Measurements from ENCODE around the gene SCYL1. TPM values are rescaled to one million over a fixed set of nuclear protein-coding genes. Genes with fewer than 3 reads are reported as not detected.
A peak's percentile ranks its signal among the peaks of the same experiment; 100 is the strongest.

The SCYL1 gene
- total and polyA plus RNA-seq, 3 experiments from 2014 or later: 42.1 to 88.5 (median 85.1) TPM

DNA sequence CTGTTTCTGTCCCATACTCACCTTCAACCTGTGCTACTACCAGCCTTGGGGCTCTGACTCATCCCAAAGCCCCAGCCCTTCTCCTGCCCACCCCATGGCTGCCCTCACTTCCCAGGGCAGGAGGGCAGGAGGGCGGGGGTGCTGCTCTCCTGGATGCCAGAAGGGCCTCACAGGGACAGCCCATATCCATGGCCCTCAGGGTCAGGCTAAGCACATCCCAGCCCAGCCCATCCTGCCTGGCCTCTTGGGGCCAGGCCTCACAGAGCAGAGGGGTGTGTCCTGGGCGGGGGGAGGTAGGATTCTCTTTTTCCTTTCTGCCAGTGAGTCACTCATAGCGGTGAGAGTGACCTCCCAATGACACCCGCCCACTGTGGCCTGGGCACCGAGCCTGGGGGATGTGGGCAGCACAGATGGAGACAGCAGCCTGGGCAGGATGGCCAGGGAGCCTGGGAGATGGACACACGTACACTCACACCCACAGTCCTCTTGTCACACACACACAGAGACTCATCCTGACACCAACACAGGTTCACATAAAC, 30.9 kb downstream of the SCYL1 start:
- no peak for DNase-seq
- CTCF ChIA-PET: interaction anchor here (0.7 to 2.0 kb wide), 4 partner anchors 9 to 32 kb away, joined by 3 to 14 read pairs (median 5); no protein-coding TSS in a partner anchor

DNA sequence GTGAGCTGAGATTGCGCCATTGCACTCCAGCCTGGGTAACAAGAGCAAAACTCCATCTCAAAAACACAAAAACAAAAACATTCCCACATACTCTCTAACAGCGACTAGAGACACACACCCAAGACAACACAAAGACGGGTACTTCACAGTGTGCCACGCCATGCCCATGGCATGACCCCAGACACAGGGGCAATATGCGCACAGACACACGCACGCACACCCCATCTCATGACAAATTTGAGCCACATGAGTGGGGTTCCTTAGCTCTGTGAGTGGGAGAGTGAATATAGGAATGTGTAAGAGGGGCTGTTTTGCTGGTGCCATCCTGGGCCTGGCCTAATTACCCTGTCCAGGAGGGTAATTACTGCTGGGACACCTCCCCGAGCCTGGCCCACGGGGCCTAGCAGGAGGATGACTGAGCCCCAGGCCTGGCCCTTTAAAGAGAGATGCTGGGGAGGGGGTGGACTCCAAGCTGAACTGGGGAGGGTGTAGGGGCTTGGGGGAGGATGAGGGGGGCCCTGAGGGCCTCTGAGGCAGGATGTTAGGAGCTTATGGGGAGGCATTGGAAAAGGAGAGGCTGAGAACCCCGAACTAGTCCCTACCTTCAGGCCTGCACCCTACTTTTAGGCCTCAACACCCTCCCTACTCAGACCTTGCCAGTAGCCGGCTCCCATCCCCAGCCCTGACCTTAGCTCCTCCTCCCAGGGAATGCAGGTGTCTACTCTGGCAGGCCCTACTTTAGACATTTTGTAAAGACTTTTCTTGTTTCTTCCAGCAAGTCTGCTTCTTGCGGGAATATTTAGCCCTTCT, 31.8 kb downstream of the SCYL1 start:
- Mint-ChIP-seq H3K9me3 (no peaks in the 10 kb centered on the region), H3K4me1 (peaks cover 49 to 73% (median 50%) of the 10 kb centered on the region in 3 donors), H3K4me3 (peak overlapping the region; percentile 80 to 94 (median 91)), H3K36me3 (peaks cover 0 to 7% (median 5%) of the 10 kb centered on the region in 3 donors), H3K27ac (peak overlapping the region; percentile 84 to 98 (median 93)), H3K27me3 (peaks cover 0 to 2% of the 10 kb centered on the region in 2 donors)
- ChIA-PET CTCF (interaction anchor here (0.6 to 2.0 kb wide), 5 partner anchors 9 to 31 kb away, joined by 3 to 14 read pairs (median 4); partner anchors contain the start of gene ZNRD2), POLR2A (interaction anchor here (0.6 to 1.2 kb wide), 5 partner anchors 8 to 530 kb away, joined by 3 to 6 read pairs (median 3); no protein-coding TSS in a partner anchor)
- Histone ChIP-seq H3K4me3 (ENCODE audit: low read length) (peak overlapping the region; percentile 53), H3K27me3 (ENCODE audit: insufficient read depth, low read length, poor library complexity, severe bottlenecking) (no peaks in the 10 kb centered on the region), H3K27ac (ENCODE audit: low read depth, low read length) (peak overlapping the region; percentile 31), H3K9me3 (ENCODE audit: low read length) (no peaks in the 10 kb centered on the region), H3K36me3 (ENCODE audit: insufficient read depth, low read length) (no peaks in the 10 kb centered on the region), H3K4me1 (ENCODE audit: insufficient read depth, low read length) (peaks cover 73% of the 10 kb centered on the region)
- no peak for DNase-seq

More for the DNA sequence above, 30.9 kb downstream of the SCYL1 start:
- Mint-ChIP-seq H3K27ac (peak overlapping the region; percentile 61 to 98 (median 87)), H3K36me3 (peaks cover 0 to 11% (median 9%) of the 10 kb centered on the region in 3 donors), H3K4me3 (peak overlapping the region in 5 of 7 donors; percentile 23 to 92 (median 87)), H3K4me1 (peaks cover 54 to 76% (median 55%) of the 10 kb centered on the region in 3 donors), H3K9me3 (no peaks in the 10 kb centered on the region), H3K27me3 (peaks cover 0 to 2% of the 10 kb centered on the region in 2 donors)
- no peaks in the 10 kb centered on the region for H3K27me3 ChIP-seq (ENCODE audit: insufficient read depth, low read length, poor library complexity, severe bottlenecking)
- peak overlapping the region; percentile 8 for H3K4me3 ChIP-seq (ENCODE audit: low read length)
- no peaks in the 10 kb centered on the region for H3K36me3 ChIP-seq (ENCODE audit: insufficient read depth, low read length)
- H3K9me3 ChIP-seq (ENCODE audit: low read length): no peaks in the 10 kb centered on the region
- no peak overlapping the region for H3K27ac ChIP-seq (ENCODE audit: low read depth, low read length)
- peaks cover 77% of the 10 kb centered on the region for H3K4me1 ChIP-seq (ENCODE audit: insufficient read depth, low read length)
- POLR2A ChIA-PET: interaction anchor here (1.5 kb wide), 1 partner anchor 10 kb away, joined by 17 read pairs; no protein-coding TSS in a partner anchor

DNA sequence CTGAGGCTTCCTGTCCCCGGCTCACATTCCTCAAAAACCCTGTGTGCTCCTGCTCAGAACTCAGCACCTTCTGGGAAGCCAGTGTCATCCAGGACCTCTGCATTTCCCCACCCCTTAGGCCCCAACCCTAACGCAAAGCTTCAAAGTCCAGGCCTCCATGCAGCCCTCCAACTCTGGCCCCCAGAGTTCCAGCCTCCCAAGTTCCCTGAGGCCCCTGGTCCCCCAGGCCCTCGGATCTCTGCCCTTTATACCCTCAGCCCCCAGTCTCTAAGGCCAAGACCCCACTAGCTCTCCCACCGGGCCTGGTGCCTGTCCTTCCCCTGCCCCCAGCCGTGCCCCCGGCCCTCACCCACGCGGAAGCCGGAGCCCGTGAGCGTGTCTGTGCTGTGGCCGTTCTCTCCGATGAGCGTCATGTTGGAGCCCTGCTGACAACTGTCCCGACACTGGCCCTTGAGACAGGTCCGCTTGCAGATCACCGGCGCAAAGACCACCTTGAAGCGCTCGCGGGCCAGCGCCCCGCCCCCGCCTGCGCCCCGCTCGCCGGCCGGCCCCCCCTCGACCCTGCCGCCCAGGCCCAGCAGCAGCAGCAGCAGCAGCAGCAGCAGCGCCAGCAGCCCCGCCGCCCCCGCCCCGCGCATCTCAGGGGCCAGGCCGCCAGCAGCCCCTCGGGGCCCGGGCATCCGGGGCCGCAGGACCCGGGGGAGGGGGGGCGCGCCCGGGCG, 32.6 kb downstream of the SCYL1 start:
- Histone ChIP-seq H3K4me3 (ENCODE audit: low read length) (peak overlapping the region; percentile 53), H3K36me3 (ENCODE audit: insufficient read depth, low read length) (no peaks in the 10 kb centered on the region), H3K27ac (ENCODE audit: low read depth, low read length) (peak overlapping the region; percentile 31), H3K4me1 (ENCODE audit: insufficient read depth, low read length) (peaks cover 65% of the 10 kb centered on the region), H3K27me3 (ENCODE audit: insufficient read depth, low read length, poor library complexity, severe bottlenecking) (no peaks in the 10 kb centered on the region), H3K9me3 (ENCODE audit: low read length) (no peaks in the 10 kb centered on the region)
- H3K9me3 Mint-ChIP-seq: no peaks in the 10 kb centered on the region
- H3K36me3 Mint-ChIP-seq: peaks cover 0 to 2% (median 1%) of the 10 kb centered on the region in 3 donors
- POLR2A ChIA-PET: interaction anchor here (0.6 to 1.2 kb wide), 4 partner anchors 9 to 531 kb away, joined by 3 to 6 read pairs (median 4); no protein-coding TSS in a partner anchor
- CTCF ChIA-PET: interaction anchor here (1.3 to 2.0 kb wide), 3 partner anchors 8 to 16 kb away, joined by 4 to 14 read pairs (median 7); partner anchors contain the start of gene ZNRD2
- peak overlapping the region; percentile 84 to 97 (median 93) for H3K27ac Mint-ChIP-seq
- peaks cover 0 to 3% of the 10 kb centered on the region in 2 donors for H3K27me3 Mint-ChIP-seq
- peak overlapping the region; percentile 80 to 94 (median 91) for H3K4me3 Mint-ChIP-seq
- peaks cover 41 to 69% (median 46%) of the 10 kb centered on the region in 3 donors for H3K4me1 Mint-ChIP-seq
- no peak for DNase-seq

DNA sequence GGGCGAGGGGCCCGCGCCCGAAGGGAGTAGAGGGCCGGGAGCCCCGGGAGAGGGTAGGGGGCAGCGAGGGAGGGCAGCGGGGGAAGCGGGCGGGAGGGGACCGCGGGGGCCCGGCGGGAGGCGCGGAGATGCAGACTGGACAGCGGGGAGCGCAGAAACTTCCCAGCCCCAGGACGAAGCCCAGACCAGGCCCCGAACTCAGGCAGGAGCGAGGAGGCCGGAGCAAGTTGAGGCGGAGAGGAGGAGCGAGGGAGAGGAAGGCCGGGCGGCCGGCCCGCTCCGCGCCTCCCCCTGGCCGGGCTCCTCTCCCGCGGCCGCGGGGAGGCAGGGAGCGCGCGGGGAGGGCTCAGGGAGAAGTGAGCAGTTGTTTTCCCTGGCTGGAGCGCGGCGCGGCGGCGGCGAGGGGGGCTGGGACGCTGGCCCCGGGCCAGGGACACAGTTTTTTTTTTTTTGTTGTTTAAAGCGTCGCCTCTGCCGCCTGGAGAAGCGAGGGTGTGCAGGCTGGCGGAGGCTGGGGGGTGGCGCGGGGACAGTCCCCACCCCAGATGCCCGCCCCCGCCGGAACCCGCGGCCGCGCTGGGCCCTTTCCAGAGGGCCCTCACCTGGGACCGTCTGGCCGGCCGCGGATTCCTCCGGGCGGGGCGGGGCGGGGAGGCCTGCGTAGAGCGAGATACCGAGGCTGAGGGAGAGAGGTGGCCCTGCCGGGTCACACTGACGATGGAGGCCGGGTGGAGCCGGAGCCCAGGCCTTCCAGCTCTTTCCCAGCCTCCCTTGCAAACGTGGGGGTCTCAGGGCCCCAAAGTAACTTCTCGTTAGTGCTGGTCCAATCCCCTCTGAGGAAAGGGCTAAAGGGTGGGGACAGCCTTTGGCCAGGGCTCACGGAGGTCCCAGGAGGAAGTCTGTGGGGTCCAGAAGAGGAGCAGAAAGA, 33.4 kb downstream of the SCYL1 start, which contains the start of gene LTBP3:
LTBP3 (minus strand) TSS at position 358 of the 928 bp plus-strand sequence. CDS start 400 bp downstream, outside the sequence.
- Mint-ChIP-seq H3K9me3 (no peaks in the 10 kb centered on the region), H3K4me1 (peaks cover 37 to 62% (median 44%) of the 10 kb centered on the region in 3 donors), H3K36me3 (peaks cover 0 to 1% (median 0%) of the 10 kb centered on the region in 3 donors), H3K27me3 (peaks cover 0 to 3% of the 10 kb centered on the region in 2 donors), H3K4me3 (peak within 1 kb of the TSS; percentile 80 to 94 (median 91)), H3K27ac (peak within 1 kb of the TSS; percentile 84 to 97 (median 94))
- H3K4me3 ChIP-seq (ENCODE audit: low read length): peak within 1 kb of the TSS; percentile 53
- DNase-seq: peak in 4 of 5 donors; percentile 32 to 63 (median 40)
- ChIA-PET CTCF (interaction anchor here (0.8 to 4.6 kb wide), 3 partner anchors 12 to 17 kb away, joined by 3 to 36 read pairs (median 5); partner anchors contain the start of gene ZNRD2), POLR2A (interaction anchor here (0.5 to 1.0 kb wide), 3 partner anchors 14 to 185 kb away, joined by 3 to 11 read pairs (median 3); partner anchors contain the start of gene FAM89B)
- peaks cover 59% of the 10 kb centered on the region for H3K4me1 ChIP-seq (ENCODE audit: insufficient read depth, low read length)
- peak within 1 kb of the TSS; percentile 54 for H3K27ac ChIP-seq (ENCODE audit: low read depth, low read length)
- no peaks in the 10 kb centered on the region for H3K9me3 ChIP-seq (ENCODE audit: low read length)
- H3K27me3 ChIP-seq (ENCODE audit: insufficient read depth, low read length, poor library complexity, severe bottlenecking): no peaks in the 10 kb centered on the region
- no peaks in the 10 kb centered on the region for H3K36me3 ChIP-seq (ENCODE audit: insufficient read depth, low read length)

DNA sequence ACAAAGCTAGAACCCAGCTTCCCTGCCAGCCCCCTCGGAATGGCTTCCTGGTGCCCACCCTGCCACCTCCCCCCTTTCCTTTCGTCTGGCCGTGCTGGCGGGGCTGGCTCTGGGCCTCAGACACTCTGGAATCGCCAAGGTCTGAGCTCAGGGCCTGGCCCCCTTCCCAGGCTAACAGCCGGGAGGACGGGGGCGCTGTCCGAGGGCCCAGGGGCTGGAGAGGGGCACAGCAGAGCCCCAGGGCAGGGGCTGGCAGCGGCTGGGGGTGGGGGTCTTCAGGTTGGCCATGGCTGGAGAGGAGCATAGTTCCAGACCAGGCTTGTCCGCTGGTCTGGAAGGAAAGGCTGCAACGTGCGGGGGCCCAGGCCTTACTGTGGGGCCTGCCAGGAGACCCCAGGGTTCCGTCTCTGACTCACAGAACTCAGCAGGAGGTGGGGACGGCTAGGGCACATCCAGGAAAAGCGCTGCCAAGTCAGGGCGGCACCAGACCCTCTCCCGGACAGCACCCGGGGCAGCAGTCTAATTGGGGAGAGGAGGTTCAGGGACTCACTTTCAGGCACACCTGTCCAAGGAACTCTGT, 34.1 kb downstream of the SCYL1 start:
- Histone ChIP-seq H3K9me3 (ENCODE audit: low read length) (no peaks in the 10 kb centered on the region), H3K4me3 (ENCODE audit: low read length) (peak overlapping the region; percentile 47), H3K27me3 (ENCODE audit: insufficient read depth, low read length, poor library complexity, severe bottlenecking) (no peaks in the 10 kb centered on the region), H3K27ac (ENCODE audit: low read depth, low read length) (peak overlapping the region; percentile 54), H3K4me1 (ENCODE audit: insufficient read depth, low read length) (peaks cover 60% of the 10 kb centered on the region), H3K36me3 (ENCODE audit: insufficient read depth, low read length) (no peaks in the 10 kb centered on the region)
- peak overlapping the region; percentile 55 to 89 (median 61) for H3K4me3 Mint-ChIP-seq
- H3K36me3 Mint-ChIP-seq: peaks cover 0 to 1% (median 0%) of the 10 kb centered on the region in 3 donors
- DNase-seq: no peak
- ChIA-PET POLR2A (interaction anchor here (0.6 to 1.2 kb wide), 4 partner anchors 11 to 15 kb away, joined by 3 to 4 read pairs (median 3); partner anchors contain the start of genes FAM89B and ZNRD2), CTCF (interaction anchor here (0.8 to 4.6 kb wide), 5 partner anchors 12 to 35 kb away, joined by 3 to 36 read pairs (median 4); partner anchors contain the start of gene ZNRD2)
- H3K27ac Mint-ChIP-seq: peak overlapping the region in 6 of 8 donors; percentile 19 to 95 (median 78)
- H3K4me1 Mint-ChIP-seq: peaks cover 37 to 65% (median 43%) of the 10 kb centered on the region in 3 donors
- peaks cover 0 to 3% of the 10 kb centered on the region in 2 donors for H3K27me3 Mint-ChIP-seq
- H3K9me3 Mint-ChIP-seq: no peaks in the 10 kb centered on the region

DNA sequence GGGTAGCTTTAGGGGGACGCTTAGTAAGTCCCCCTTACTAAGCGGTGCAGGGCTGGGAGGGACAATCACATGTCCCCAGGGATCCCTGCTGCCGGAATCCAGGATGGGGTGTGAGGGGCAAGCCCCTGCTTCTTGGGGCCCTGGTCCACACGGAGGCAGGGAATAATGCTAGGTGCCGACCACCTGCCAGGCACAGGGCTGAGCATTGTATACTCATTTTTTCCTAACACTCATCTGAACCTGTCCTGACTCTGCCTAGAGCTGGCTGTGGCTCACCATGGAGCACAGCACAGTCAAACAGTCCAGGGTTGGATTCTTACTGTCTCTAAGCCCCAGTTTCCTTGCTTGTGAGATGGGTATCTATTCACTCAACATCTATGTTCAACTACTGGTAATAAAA, 34.7 kb downstream of the SCYL1 start:
- peaks cover 58% of the 10 kb centered on the region for H3K4me1 ChIP-seq (ENCODE audit: insufficient read depth, low read length)
- no peak for DNase-seq
- no peak overlapping the region for H3K27ac ChIP-seq (ENCODE audit: low read depth, low read length)
- peak overlapping the region in 6 of 8 donors; percentile 19 to 95 (median 74) for H3K27ac Mint-ChIP-seq
- CTCF ChIA-PET: interaction anchor here (0.8 to 4.6 kb wide), 6 partner anchors 8 to 34 kb away, joined by 3 to 36 read pairs (median 4); partner anchors contain the start of gene ZNRD2
- no peak overlapping the region for H3K4me3 ChIP-seq (ENCODE audit: low read length)
- no peaks in the 10 kb centered on the region for H3K36me3 Mint-ChIP-seq
- peaks cover 0 to 3% of the 10 kb centered on the region in 2 donors for H3K27me3 Mint-ChIP-seq
- no peaks in the 10 kb centered on the region for H3K9me3 ChIP-seq (ENCODE audit: low read length)
- H3K4me3 Mint-ChIP-seq: peak overlapping the region; percentile 33 to 74 (median 60)
- H3K36me3 ChIP-seq (ENCODE audit: insufficient read depth, low read length): no peaks in the 10 kb centered on the region
- POLR2A ChIA-PET: interaction anchor here (0.5 to 1.2 kb wide), 4 partner anchors 11 to 20 kb away, joined by 3 to 4 read pairs (median 3); partner anchors contain the start of genes FAM89B and ZNRD2
- H3K9me3 Mint-ChIP-seq: no peaks in the 10 kb centered on the region
- no peaks in the 10 kb centered on the region for H3K27me3 ChIP-seq (ENCODE audit: insufficient read depth, low read length, poor library complexity, severe bottlenecking)
- peaks cover 32 to 60% (median 39%) of the 10 kb centered on the region in 3 donors for H3K4me1 Mint-ChIP-seq

All from CD8-positive, alpha-beta memory T cell (primary cell).